AG09319 (cell line): ENCODE data around the gene HDLBP.

Source experiments
- DNase-seq: peaks from one replicate; pipeline ENCODE4 v3.0.0-alpha.2; 2010; ENCODE audit warnings: low read depth; ENCODE audit errors: extremely low read depth
- TF ChIP-seq, protein P1 (sequence below): IDR thresholded peaks from 2 replicates; pipeline ENCODE4 v1.5.1; 2011; ENCODE audit warnings: low read depth, mild to moderate bottlenecking, inconsistent platforms, low read length, moderate library complexity

Gene HDLBP

DNA sequence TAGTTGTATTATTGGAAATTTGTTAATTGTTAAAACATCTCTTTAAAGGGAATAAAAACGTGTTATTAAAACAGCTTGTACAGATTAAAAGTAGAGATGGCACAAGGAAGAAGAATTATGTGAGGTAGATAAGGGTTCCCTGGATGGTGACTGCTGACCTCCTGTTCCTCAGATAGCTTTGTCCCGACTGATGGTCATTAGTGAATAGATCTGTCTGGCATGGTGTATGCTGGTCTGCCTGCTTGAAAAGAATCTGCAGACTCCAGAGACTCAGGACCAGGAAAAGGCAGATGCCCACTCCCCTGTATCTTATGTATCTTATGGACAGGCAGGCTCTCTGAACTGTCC is 35.0 kb upstream of the HDLBP start:
- TF ChIP-seq, protein P1, sequence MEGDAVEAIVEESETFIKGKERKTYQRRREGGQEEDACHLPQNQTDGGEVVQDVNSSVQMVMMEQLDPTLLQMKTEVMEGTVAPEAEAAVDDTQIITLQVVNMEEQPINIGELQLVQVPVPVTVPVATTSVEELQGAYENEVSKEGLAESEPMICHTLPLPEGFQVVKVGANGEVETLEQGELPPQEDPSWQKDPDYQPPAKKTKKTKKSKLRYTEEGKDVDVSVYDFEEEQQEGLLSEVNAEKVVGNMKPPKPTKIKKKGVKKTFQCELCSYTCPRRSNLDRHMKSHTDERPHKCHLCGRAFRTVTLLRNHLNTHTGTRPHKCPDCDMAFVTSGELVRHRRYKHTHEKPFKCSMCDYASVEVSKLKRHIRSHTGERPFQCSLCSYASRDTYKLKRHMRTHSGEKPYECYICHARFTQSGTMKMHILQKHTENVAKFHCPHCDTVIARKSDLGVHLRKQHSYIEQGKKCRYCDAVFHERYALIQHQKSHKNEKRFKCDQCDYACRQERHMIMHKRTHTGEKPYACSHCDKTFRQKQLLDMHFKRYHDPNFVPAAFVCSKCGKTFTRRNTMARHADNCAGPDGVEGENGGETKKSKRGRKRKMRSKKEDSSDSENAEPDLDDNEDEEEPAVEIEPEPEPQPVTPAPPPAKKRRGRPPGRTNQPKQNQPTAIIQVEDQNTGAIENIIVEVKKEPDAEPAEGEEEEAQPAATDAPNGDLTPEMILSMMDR: no peak
- DNase-seq: no peak

DNA sequence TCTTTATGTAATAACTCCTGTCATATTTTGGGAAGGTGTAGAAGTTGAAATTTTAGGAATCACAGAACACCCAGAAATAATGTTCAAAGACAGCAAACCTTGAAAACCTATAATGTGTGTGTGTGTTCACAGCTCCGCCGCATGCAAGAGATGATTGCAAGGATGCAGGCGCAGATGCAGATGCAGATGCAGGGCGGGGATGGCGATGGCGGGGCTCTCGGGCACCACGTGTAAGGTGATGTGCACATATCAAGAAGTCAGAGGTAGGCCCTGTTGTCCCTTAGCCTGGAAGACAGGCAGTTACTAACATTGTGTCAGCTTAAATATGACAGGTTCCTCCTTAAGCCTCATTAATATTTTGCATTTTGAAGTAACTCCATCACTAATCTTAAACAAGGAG is 34.5 kb upstream of the HDLBP start:
- TF ChIP-seq, protein P1: no peak
- DNase-seq: no peak

DNA sequence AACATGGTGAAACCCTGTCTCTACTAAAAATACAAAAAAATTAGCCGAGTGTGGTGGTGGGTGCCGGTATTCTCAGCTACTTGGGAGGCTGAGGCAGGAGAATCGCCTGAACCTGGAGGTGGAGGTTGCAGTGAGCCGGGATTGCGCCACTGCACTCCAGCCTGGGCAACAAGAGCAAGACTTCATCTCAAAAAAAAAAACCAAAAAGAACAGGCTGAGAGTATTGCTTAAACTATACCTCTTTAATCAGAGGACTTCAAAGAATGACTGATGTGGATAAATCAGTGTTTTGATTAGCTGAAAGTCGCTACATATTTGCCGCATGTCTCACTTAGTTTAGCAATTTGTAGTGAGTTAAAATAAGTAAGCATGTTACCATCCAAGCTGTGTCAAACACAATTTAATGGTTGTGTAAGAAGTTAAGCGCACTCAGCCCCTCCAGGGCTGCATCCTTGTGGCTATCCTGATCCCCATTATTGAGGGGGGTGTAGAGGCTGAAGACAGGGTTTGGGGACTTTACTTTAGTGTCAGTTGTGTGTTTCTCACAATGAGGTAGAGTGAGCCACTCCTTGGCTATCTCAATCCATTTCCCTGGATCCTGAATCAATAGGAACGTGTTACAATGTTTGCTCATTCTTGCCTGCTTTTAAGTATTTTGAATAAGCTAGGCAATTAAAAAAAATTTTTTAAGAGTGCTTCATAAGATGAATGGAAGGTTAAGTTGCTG is 29.6 kb upstream of the HDLBP start:
- TF ChIP-seq, protein P1: no peak
- DNase-seq: no peak

DNA sequence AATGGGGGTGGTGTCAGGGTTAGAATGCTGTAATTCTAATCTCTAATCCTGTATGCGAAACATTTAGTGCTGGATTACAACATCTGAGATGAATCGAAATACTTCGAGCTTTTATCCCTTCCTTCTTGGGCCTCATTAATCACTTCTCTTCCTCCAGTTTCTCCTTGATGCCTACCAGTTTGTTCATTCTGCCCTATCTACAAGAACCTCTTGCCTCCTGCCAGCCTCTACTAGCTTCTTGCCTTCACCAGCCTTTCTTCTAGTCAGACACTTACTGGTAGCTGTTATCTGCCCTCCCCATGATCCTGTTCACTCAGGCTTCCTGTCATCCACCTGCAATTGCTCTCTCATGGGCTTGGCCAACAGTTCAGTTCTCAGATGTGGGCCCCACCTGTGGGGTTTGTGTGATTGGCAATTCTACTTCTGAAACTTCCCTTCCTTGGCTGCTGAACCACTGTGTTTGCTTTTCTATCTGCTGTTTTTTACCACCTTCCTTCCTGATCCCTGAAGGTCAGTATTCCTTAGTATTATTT is 25.2 kb upstream of the HDLBP start:
- no peak for DNase-seq
- TF ChIP-seq, protein P1: no peak

DNA sequence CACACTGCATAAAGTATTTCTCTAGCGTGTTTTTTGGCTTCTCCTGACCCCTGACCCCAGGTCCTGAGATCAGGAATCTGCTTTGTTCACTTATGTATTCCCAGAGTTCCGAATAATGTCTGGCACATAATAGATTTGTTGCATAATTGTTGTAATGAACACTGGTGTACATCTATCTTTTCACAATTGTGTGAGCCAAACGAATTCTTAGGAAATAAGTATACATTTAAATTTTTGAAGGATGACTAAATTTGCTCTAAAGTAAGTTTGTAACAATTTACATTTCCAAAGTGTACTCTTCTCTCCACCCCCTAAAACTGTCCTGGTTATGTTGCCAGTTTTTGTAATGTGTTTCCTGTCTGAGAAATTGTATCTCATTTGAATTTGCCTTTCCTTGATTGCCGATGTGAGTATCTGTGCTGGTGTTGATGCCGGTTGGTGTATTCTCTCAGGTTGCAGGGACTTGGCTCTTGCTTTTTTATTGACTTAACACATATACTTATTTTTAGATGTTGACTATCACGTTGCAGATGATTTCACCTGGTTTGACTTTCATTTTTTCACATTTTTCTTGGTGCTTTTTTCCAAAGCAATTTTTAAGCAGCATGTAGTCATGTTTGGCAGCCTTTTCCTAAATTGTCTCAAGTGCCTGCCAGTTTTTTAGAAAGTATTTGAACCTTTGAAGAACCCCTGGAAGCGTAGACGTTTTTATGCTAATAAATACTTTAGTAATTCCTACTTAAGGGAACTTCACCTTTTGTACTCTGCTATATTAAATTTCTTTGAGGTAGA is 24.6 kb upstream of the HDLBP start:
- DNase-seq: no peak
- TF ChIP-seq, protein P1: no peak

DNA sequence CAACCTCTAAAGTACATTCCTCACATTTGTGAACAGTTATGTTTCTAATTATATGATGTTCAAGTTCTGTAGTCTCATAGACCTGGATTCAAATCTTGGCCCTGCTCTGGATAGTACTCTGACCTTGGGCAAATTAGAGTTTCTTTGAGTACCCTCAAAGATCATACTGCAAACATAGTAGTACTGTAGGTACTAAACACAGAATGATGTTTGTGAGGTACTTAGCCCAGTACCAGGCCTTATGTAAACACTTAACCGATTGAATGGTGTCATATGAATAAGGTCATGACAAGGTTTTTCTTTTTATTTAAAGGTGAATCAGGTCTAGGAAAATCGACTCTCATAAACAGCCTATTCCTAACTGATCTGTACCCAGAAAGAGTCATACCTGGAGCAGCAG is 19.3 kb upstream of the HDLBP start:
- TF ChIP-seq, protein P1: no peak
- DNase-seq: no peak

DNA sequence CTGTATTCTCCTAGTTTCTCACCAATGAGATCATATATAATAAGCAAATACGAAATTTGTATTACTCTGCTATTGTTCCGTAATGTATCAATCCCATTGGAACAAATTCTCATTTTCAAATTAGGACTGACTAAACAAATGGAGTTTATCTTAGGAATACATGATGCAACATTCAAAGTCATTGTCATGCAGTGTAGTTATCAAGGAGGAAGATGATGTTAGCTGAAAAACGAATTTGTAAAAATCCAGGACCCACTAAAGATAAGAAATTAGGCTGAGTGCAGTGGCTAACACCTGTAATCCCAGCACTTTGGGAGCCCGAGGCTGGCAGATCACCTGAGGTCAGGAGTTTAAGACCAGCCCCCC is 15.1 kb upstream of the HDLBP start:
- TF ChIP-seq, protein P1: no peak
- no peak for DNase-seq
